GM10248 (cell line): ENCODE measurements around the gene WDR93.
A peak's percentile ranks its signal among the peaks of the same experiment; 100 is the strongest.

Experiments used
- CTCF ChIA-PET: fragments of 300-600 bp; sonication (Branson Sonifier 250); formaldehyde crosslinking; extraction: SDS; loops from one replicate; lab custom pipeline; 2021; ENCODE audit warnings: antibody characterized with exemption; lab: Yijun Ruan, JAX
- POLR2A ChIA-PET: fragments of 350-650 bp; sonication (Branson Sonifier 250); formaldehyde crosslinking; extraction: SDS; loops from one replicate; lab custom pipeline; 2020; ENCODE audit warnings: antibody characterized with exemption; lab: Yijun Ruan, JAX
- DNase-seq: peaks from one replicate; pipeline ENCODE4 v3.0.0; 2012; ENCODE audit errors: extremely low spot score
- CTCF ChIP-seq: IDR thresholded peaks from 2 replicates; pipeline ENCODE4 v1.5.1; 2012; ENCODE audit warnings: mild to moderate bottlenecking, low read depth; ENCODE audit errors: extremely low read depth, missing control alignments, control extremely low read depth

The WDR93 gene

GRCh38 chr15:89660556-89660955 is 30.1 kb upstream of the WDR93 start:
- TF ChIP-seq CTCF, result no peak
- ChIA-PET POLR2A (no interaction called here), CTCF (interaction anchor here (1.3 to 5.4 kb wide), 2 partner anchors 11 to 15 kb away, joined by 3 to 36 read pairs; no protein-coding TSS in a partner anchor)
- no peak for DNase-seq

GRCh38 chr15:89662893-89663626 is 27.6 kb upstream of the WDR93 start:
- no peak for DNase-seq
- TF ChIP-seq CTCF, result no peak
- POLR2A ChIA-PET, result no interaction called here
- CTCF ChIA-PET, result interaction anchor here (0.8 to 5.4 kb wide), 3 partner anchors 10 to 38 kb away, joined by 3 to 20 read pairs (median 6); no protein-coding TSS in a partner anchor

- TF ChIP-seq CTCF, result no peak
- CTCF ChIA-PET, result interaction anchor here (1.1 to 5.4 kb wide), 4 partner anchors 8 to 76 kb away, joined by 3 to 20 read pairs (median 4); no protein-coding TSS in a partner anchor
- POLR2A ChIA-PET, result no interaction called here
- DNase-seq, result no peak
Measured at GRCh38 chr15:89664441-89665350, 25.9 kb upstream of the WDR93 start.

- no peak for TF ChIP-seq CTCF
- peak; percentile 58 for DNase-seq
- CTCF ChIA-PET, result interaction anchor here (1.2 to 5.4 kb wide), 3 partner anchors 7 to 75 kb away, joined by 3 to 20 read pairs (median 5); no protein-coding TSS in a partner anchor
Measured at GRCh38 chr15:89665449-89666181, 25.0 kb upstream of the WDR93 start.

GRCh38 chr15:89666184-89666857 is 24.3 kb upstream of the WDR93 start:
- peak; percentile 25 for DNase-seq
- no peak for TF ChIP-seq CTCF
- POLR2A ChIA-PET, result no interaction called here
- CTCF ChIA-PET, result interaction anchor here (1.2 to 5.4 kb wide), 2 partner anchors 6 to 74 kb away, joined by 3 to 20 read pairs; no protein-coding TSS in a partner anchor

More at GRCh38 chr15:89665449-89666181, 25.0 kb upstream of the WDR93 start:
- POLR2A ChIA-PET, result no interaction called here
